ENCODE results near the gene LZTR1. TPM values are rescaled to one million over a fixed set of nuclear protein-coding genes. Genes with fewer than 3 reads are reported as not detected.

The LZTR1 gene
- total and polyA plus RNA-seq, 2 of the 4 experiments (the other 2 are of a cell fraction), result 22.8 to 41.3 TPM

DNA sequence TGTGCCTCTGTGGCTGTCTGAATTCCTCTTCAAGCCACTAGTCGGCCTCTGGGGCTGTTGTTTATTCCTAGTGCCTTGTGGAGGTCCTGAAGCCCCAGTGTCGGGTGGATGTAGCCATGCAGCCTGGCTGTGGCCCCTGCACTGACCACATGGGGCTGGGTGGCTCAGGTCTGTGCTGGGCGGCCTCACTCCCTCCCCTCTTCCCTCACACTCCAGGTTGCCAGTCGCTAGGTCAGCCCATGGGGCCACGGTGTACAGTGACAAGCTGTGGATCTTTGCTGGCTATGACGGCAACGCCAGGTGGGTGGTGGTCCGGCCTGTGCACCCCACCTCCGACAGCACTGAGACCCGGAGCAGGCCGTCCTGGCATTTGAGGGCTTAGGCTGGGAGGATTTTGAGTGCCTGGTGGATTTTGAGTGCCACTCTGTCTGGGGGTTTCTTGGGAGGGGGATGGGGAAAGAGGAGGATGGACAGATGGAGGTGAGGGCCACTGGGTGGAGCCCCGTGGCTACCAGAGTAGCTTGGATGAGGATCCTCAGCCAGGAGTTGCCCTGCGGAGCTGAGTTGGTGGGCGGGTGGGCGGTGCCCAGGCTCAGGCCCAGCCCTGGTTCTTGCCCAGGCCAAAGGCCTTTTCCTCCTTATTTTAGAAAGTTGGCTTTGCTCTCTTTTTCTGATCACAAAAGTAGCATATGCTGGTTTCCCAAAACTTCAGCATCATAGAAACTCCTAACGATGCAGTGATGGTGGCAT lies 6.7 kb downstream of the LZTR1 start:
- WGBS, 2 experiments (ENCODE audit: extremely low coverage in 2 of 2, insufficient read length in 1 of 2), result no CpG with 5 or more reads among the region's 16 CpGs
- H2BK5ac ChIP-seq (ENCODE audit: low read depth, low read length, poor library complexity, severe bottlenecking), result no peak overlapping the region
- no peak overlapping the region for H3K23ac ChIP-seq (ENCODE audit: low read depth, low read length)
- H3K36me3 ChIP-seq (ENCODE audit: control insufficient read depth, insufficient read depth, low read length), result peaks cover 62% of the 10 kb centered on the region
- TF ChIP-seq RCOR1 (IDR thresholded peaks at IDR 0.05; ENCODE audit: insufficient replicate concordance, low read length), result no peak
- no peak for TF ChIP-seq RAD21 (IDR thresholded peaks at IDR 0.05; ENCODE audit: low read length)
- no peak for TF ChIP-seq RFX5 (IDR thresholded peaks at IDR 0.05; ENCODE audit: low read depth, low read length)
- TF ChIP-seq FOS (IDR thresholded peaks at IDR 0.05; ENCODE audit: low read depth, low read length), result no peak
- no peak for TF ChIP-seq SMC3 (IDR thresholded peaks at IDR 0.05; ENCODE audit: low read depth, low read length)
- no peak for TF ChIP-seq CEBPB (IDR thresholded peaks at IDR 0.05; ENCODE audit: low read depth, low read length)
- no peak for TF ChIP-seq NFE2L2 (IDR thresholded peaks at IDR 0.05; ENCODE audit: low read depth, low read length)
- TF ChIP-seq, protein P1, sequence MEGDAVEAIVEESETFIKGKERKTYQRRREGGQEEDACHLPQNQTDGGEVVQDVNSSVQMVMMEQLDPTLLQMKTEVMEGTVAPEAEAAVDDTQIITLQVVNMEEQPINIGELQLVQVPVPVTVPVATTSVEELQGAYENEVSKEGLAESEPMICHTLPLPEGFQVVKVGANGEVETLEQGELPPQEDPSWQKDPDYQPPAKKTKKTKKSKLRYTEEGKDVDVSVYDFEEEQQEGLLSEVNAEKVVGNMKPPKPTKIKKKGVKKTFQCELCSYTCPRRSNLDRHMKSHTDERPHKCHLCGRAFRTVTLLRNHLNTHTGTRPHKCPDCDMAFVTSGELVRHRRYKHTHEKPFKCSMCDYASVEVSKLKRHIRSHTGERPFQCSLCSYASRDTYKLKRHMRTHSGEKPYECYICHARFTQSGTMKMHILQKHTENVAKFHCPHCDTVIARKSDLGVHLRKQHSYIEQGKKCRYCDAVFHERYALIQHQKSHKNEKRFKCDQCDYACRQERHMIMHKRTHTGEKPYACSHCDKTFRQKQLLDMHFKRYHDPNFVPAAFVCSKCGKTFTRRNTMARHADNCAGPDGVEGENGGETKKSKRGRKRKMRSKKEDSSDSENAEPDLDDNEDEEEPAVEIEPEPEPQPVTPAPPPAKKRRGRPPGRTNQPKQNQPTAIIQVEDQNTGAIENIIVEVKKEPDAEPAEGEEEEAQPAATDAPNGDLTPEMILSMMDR (conservative IDR thresholded peaks at IDR 0.05; ENCODE audit: low read depth, low read length), result no peak
- no peak for TF ChIP-seq MAZ (IDR thresholded peaks at IDR 0.05; ENCODE audit: borderline replicate concordance, low read depth, low read length)
- no peaks in the 10 kb centered on the region for H3K4me1 ChIP-seq (ENCODE audit: control insufficient read depth, insufficient read depth, low read length)
- DNase-seq, result no peak
- H3K27ac ChIP-seq (ENCODE audit: insufficient read depth, low read length), result no peak overlapping the region
- peaks cover 6 to 22% of the 10 kb centered on the region in 2 experiments; a peak in 3 of 4 replicates for H3K79me1 ChIP-seq (ENCODE audit: low read depth in 1 of 2, low read length in 2 of 2)
- dilution Hi-C loops (cut with HindIII; ENCODE audit: low sequenced_read_pairs, unreplicated experiment) (no loop called here), intact Hi-C loops (cut with micrococcal nuclease) (no loop called here), in situ Hi-C loops (cut with MboI; ENCODE audit: low sequenced_read_pairs) (no loop called here)
- no peak overlapping the region for H2AK5ac ChIP-seq (ENCODE audit: low read depth, low read length)
- H4K8ac ChIP-seq (ENCODE audit: low read depth in 2 of 2, low read length in 2 of 2), result no peak overlapping the region
- H3K4ac ChIP-seq (ENCODE audit: low read depth, low read length), result no peak overlapping the region
- H3K56ac ChIP-seq (ENCODE audit: extremely low read depth, insufficient read depth, low read length), result no peak overlapping the region
- H2AK9ac ChIP-seq (replicated peaks; ENCODE audit: low read depth, low read length, poor library complexity), result no peak overlapping the region
- H3K9me3 ChIP-seq (ENCODE audit: control insufficient read depth, insufficient read depth, low read length), result no peaks in the 10 kb centered on the region
- H3K9ac ChIP-seq (ENCODE audit: low read depth, low read length), result no peak overlapping the region
- CTCF ChIA-PET, result no interaction called here
- no peak overlapping the region for H3K4me3 ChIP-seq (ENCODE audit: insufficient read depth, low read depth, low read length)
- no peak overlapping the region for H4K91ac ChIP-seq (ENCODE audit: insufficient read depth, low read depth, low read length)
- H2BK120ac ChIP-seq (ENCODE audit: low read depth, low read length), result no peak overlapping the region
- ATAC-seq (ENCODE audit: low read depth), result no peak
- no peak overlapping the region for H3K14ac ChIP-seq (replicated peaks; ENCODE audit: low read depth, low read length)
- H3K9me1 ChIP-seq (ENCODE audit: insufficient read depth, low read length), result 0 out of 2 replicates have a peak, but pooled peaks cover under 1% of the 10 kb centered on the region
- H2BK20ac ChIP-seq (ENCODE audit: low read depth, low read length), result no peak overlapping the region
- H4K5ac ChIP-seq (ENCODE audit: low read depth, low read length), result no peak overlapping the region
- H4K20me1 ChIP-seq (ENCODE audit: insufficient read depth, low read length), result no peaks in the 10 kb centered on the region
- POLR2A ChIA-PET (ENCODE audit: unreplicated experiment), result no interaction called here
- H3K4me2 ChIP-seq (ENCODE audit: low read depth, low read length), result no peak overlapping the region
- no peak overlapping the region for H2BK15ac ChIP-seq (ENCODE audit: low read depth, low read length)
- H3K18ac ChIP-seq (ENCODE audit: low read depth, low read length), result no peak overlapping the region
- H2AFZ ChIP-seq (replicated peaks; ENCODE audit: low read length, poor library complexity), result no peak overlapping the region
- BruUV-seq (replicated peaks), result no TSS peak
- no peaks in the 10 kb centered on the region for H3K27me3 ChIP-seq (ENCODE audit: control insufficient read depth, insufficient read depth, low read length)
